Fibroblast of lung (primary cell): ENCODE measurements around the gene KRT40. TPM values are rescaled to one million over a fixed set of nuclear protein-coding genes. Genes with fewer than 3 reads are reported as not detected.

Experiments
- DNase-seq, 2 donors: peaks; one replicate each; pipeline versions ENCODE4 v3.0.0 to v3.0.0-alpha.2; 2010; ENCODE audit warnings: low read depth in 2 of 2
- H2AFZ ChIP-seq: 2 replicates; pipeline ENCODE4 v1.5.1; 2012; ENCODE audit warnings: low read length, control low read depth, inconsistent platforms
- H3K27ac ChIP-seq: 2 replicates; pipeline ENCODE4 v1.5.1; 2011; ENCODE audit warnings: low read length, control low read depth; ENCODE audit not compliant: insufficient read depth
- H3K27me3 ChIP-seq: 2 replicates; pipeline ENCODE4 v1.5.1; 2011; ENCODE audit warnings: mild to moderate bottlenecking, low read length; ENCODE audit not compliant: control insufficient read depth, insufficient read depth
- H3K36me3 ChIP-seq: 2 replicates; pipeline ENCODE4 v1.5.1; 2011; ENCODE audit warnings: low read length; ENCODE audit not compliant: control insufficient read depth, insufficient read depth
- H3K4me1 ChIP-seq: 2 replicates; pipeline ENCODE4 v1.5.1; 2011; ENCODE audit warnings: low read length; ENCODE audit not compliant: control insufficient read depth, insufficient read depth; ENCODE audit errors: extremely low read depth
- H3K4me2 ChIP-seq: 2 replicates; pipeline ENCODE4 v1.5.1; 2011; ENCODE audit warnings: low read length, control low read depth; ENCODE audit not compliant: insufficient read depth; ENCODE audit errors: extremely low read depth
- H3K4me3 ChIP-seq, 4 experiments: fragments of 200-600 bp in 1 of 4; sonication (generic) in 1 of 4; replicated peaks in 1 of 4; 2 replicates each; pipeline ENCODE4 v1.5.1; 2011 to 2016; ENCODE audit warnings: low read length in 4 of 4, low read depth in 3 of 4, mild to moderate bottlenecking in 3 of 4, control low read depth in 2 of 4, inconsistent platforms in 1 of 4, mixed read lengths in 1 of 4; ENCODE audit not compliant: insufficient read depth in 1 of 4; ENCODE audit errors: control extremely low read depth in 1 of 4
- H3K79me2 ChIP-seq: 2 replicates; pipeline ENCODE4 v1.5.1; 2012; ENCODE audit warnings: mild to moderate bottlenecking, low read length, inconsistent platforms; ENCODE audit not compliant: control insufficient read depth, insufficient read depth
- H3K9ac ChIP-seq: 2 replicates; pipeline ENCODE4 v1.5.1; 2011; ENCODE audit warnings: mild to moderate bottlenecking, low read length, control low read depth; ENCODE audit not compliant: insufficient read depth
- H3K9me3 ChIP-seq: 2 replicates; pipeline ENCODE4 v1.5.1; 2012; ENCODE audit warnings: low read depth, low read length; ENCODE audit not compliant: control insufficient read depth, insufficient read depth
- H4K20me1 ChIP-seq: 2 replicates; pipeline ENCODE4 v1.5.1; 2011; ENCODE audit warnings: low read length; ENCODE audit not compliant: control insufficient read depth, insufficient read depth; ENCODE audit errors: extremely low read depth
- CTCF ChIP-seq, 2 donors: IDR thresholded peaks in 1 of 2; conservative IDR thresholded peaks in 1 of 2; 1 replicate in 1 of 2; 2 replicates in 1 of 2; pipeline ENCODE4 v1.5.1; 2011 to 2012; ENCODE audit warnings: low read length in 2 of 2, control low read depth in 1 of 2, inconsistent platforms in 1 of 2, low read depth in 1 of 2, mild to moderate bottlenecking in 1 of 2
- EZH2 ChIP-seq: IDR thresholded peaks from 2 replicates; pipeline ENCODE4 v1.5.1; 2012; ENCODE audit warnings: low read length, control low read depth, mild to moderate bottlenecking; ENCODE audit errors: missing control alignments
- polyA plus RNA-seq, 2 donors: library from polyadenylated mRNA; depleted of rRNA in 1 of 2; stranded (reverse) in 1 of 2; unstranded in 1 of 2; fragments of >200 nt; gene quantifications; 2 replicates each; pipeline ENCODE4 v1.2.1, GENCODE V29; 2011 to 2012; ENCODE audit warnings: missing spikeins in 1 of 2
- total RNA-seq: library from RNA; depleted of rRNA; stranded (reverse); fragments of >200 nt; gene quantifications from 2 replicates; pipeline ENCODE4 v1.2.1, GENCODE V29; 2014

The KRT40 gene
- total and polyA plus RNA-seq, 2 donors (not counting 1 experiment from before 2014, with no cell fraction given) = 0.05 TPM; not detected in 1

GRCh38 chr17:40997361-40997760 lies 13.2 kb upstream of the KRT40 start:
- H2AFZ ChIP-seq = no peak overlapping the region
- no peak overlapping the region for H3K27ac ChIP-seq

GRCh38 chr17:40996829-40997228 lies 12.7 kb upstream of the KRT40 start:
- peak in 1 of 2 donors; percentile 47 for DNase-seq
- H3K79me2 ChIP-seq = no peaks in the 10 kb centered on the region
- H3K9ac ChIP-seq = no peak overlapping the region
- TF ChIP-seq EZH2 (no peak), CTCF (conservative IDR thresholded peaks at IDR 0.05 in 1 of 2, IDR thresholded peaks at IDR 0.05 in 1 of 2; ENCODE audit: low read depth in 1 of 2, low read length in 2 of 2) (no peak)
- no peaks in the 10 kb centered on the region for H3K9me3 ChIP-seq
- H4K20me1 ChIP-seq = no peaks in the 10 kb centered on the region
- H3K4me2 ChIP-seq = no peak overlapping the region
- no peak overlapping the region for H2AFZ ChIP-seq
- no peaks in the 10 kb centered on the region for H3K4me1 ChIP-seq
- H3K36me3 ChIP-seq = no peaks in the 10 kb centered on the region
- no peaks in the 10 kb centered on the region for H3K27me3 ChIP-seq
- H3K4me3 ChIP-seq = no peak overlapping the region
- no peak overlapping the region for H3K27ac ChIP-seq

More at GRCh38 chr17:40997361-40997760, 13.2 kb upstream of the KRT40 start:
- H4K20me1 ChIP-seq = no peaks in the 10 kb centered on the region
- no peak overlapping the region for H3K4me3 ChIP-seq
- no peaks in the 10 kb centered on the region for H3K36me3 ChIP-seq
- no peak overlapping the region for H3K9ac ChIP-seq
- TF ChIP-seq CTCF (conservative IDR thresholded peaks at IDR 0.05 in 1 of 2, IDR thresholded peaks at IDR 0.05 in 1 of 2; ENCODE audit: low read depth in 1 of 2, low read length in 2 of 2) (no peak), EZH2 (no peak)
- H3K9me3 ChIP-seq = no peaks in the 10 kb centered on the region
- H3K4me2 ChIP-seq = no peak overlapping the region
- DNase-seq = no peak
- no peaks in the 10 kb centered on the region for H3K4me1 ChIP-seq
- no peaks in the 10 kb centered on the region for H3K79me2 ChIP-seq
- H3K27me3 ChIP-seq = no peaks in the 10 kb centered on the region

GRCh38 chr17:40995116-40995515 lies 11.0 kb upstream of the KRT40 start:
- H3K27ac ChIP-seq = no peak overlapping the region
- no peak for DNase-seq
- no peaks in the 10 kb centered on the region for H3K27me3 ChIP-seq
- no peaks in the 10 kb centered on the region for H3K36me3 ChIP-seq
- H3K79me2 ChIP-seq = no peaks in the 10 kb centered on the region
- no peaks in the 10 kb centered on the region for H3K4me1 ChIP-seq
- no peak overlapping the region for H3K9ac ChIP-seq
- no peak overlapping the region for H3K4me3 ChIP-seq
- no peaks in the 10 kb centered on the region for H3K9me3 ChIP-seq
- H2AFZ ChIP-seq = no peak overlapping the region
- TF ChIP-seq EZH2 = no peak
- TF ChIP-seq CTCF (conservative IDR thresholded peaks at IDR 0.05 in 1 of 2, IDR thresholded peaks at IDR 0.05 in 1 of 2; ENCODE audit: low read depth in 1 of 2, low read length in 2 of 2) = no peak
- H4K20me1 ChIP-seq = no peaks in the 10 kb centered on the region
- H3K4me2 ChIP-seq = no peak overlapping the region
